Mammary microvascular endothelial cell (primary cell): ENCODE results near the gene CACFD1. TPM values are rescaled to one million over a fixed set of nuclear protein-coding genes. Genes with fewer than 3 reads are reported as not detected.

Experiments used
- total RNA-seq: library from RNA; depleted of rRNA; stranded (reverse); fragments of >200 nt; gene quantifications from 2 replicates; pipeline ENCODE4 v1.2.3, GENCODE V29; 2015

The CACFD1 gene
- total RNA-seq: 2.2 and 5.0 TPM in 2 replicates

GRCh38 chr9:133459476-133460404, at the start of gene CACFD1:
Gene CACFD1, plus strand, starts transcription at chr9:133459978. Its CDS starts 89 bp downstream, at chr9:133460067.

GRCh38 chr9:133417541-133418461, 42.0 kb upstream of the CACFD1 start, which contains the start of gene REXO4:
Gene REXO4, minus strand, starts transcription at chr9:133418010. Its CDS starts 166 bp downstream, at chr9:133417844.

GRCh38 chr9:133421615-133422542, 37.9 kb upstream of the CACFD1 start, which contains the start of gene ADAMTS13:
Gene ADAMTS13, plus strand, starts transcription at chr9:133422367. Its CDS starts 77 bp downstream, at chr9:133422444.

GRCh38 chr9:133478851-133479711, 19.3 kb downstream of the CACFD1 start, which contains the start of gene SLC2A6:
Gene SLC2A6, minus strand, starts transcription at chr9:133479099. Its CDS starts 40 bp downstream, at chr9:133479059.

Other genes with a start within 250 kb of the CACFD1 start
- gene ABO, start 184.8 kb upstream of the CACFD1 start, total RNA-seq: not detected in 2 replicates
- gene SURF6, start 123.8 kb upstream of the CACFD1 start, total RNA-seq: 13.1 and 13.5 TPM in 2 replicates
- gene MED22, start 111.8 kb upstream of the CACFD1 start, total RNA-seq: 18.1 and 19.2 TPM in 2 replicates
- 2,602 and 2,758 TPM in 2 replicates for gene RPL7A, start 111.8 kb upstream of the CACFD1 start, total RNA-seq
- 33.4 and 35.7 TPM in 2 replicates for gene SURF1, start 103.5 kb upstream of the CACFD1 start, total RNA-seq
- 11.5 and 17.1 TPM in 2 replicates for gene SURF2, start 103.4 kb upstream of the CACFD1 start, total RNA-seq
- gene SURF4, start 83.9 kb upstream of the CACFD1 start, total RNA-seq: 200 and 222 TPM in 2 replicates
- 0.49 TPM in 1 of 2 replicates, not detected in the other for gene STKLD1, start 83.6 kb upstream of the CACFD1 start, total RNA-seq
- gene REXO4, start 42.0 kb upstream of the CACFD1 start, total RNA-seq: 21.1 and 23.7 TPM in 2 replicates
- gene ADAMTS13, start 37.6 kb upstream of the CACFD1 start, total RNA-seq: 0.20 and 0.59 TPM in 2 replicates
- 57.0 and 62.3 TPM in 2 replicates for gene SLC2A6, start 19.1 kb downstream of the CACFD1 start, total RNA-seq
- not detected in 2 replicates for gene MYMK, start 65.0 kb downstream of the CACFD1 start, total RNA-seq
- not detected in 2 replicates for gene ADAMTSL2, start 74.7 kb downstream of the CACFD1 start, total RNA-seq
- not detected in 2 replicates for gene FAM163B, start 149.4 kb downstream of the CACFD1 start, total RNA-seq
- gene DBH, start 176.4 kb downstream of the CACFD1 start, total RNA-seq: not detected in 2 replicates